DOHH2 (cell line): Measurements from ENCODE around the gene EXOC7.

Source experiments
- H3F3A ChIP-seq: fragments of 200-600 bp; sonication (generic), shearing (Covaris generic); 2 replicates; pipeline ENCODE4 v1.6.0; 2016; ENCODE audit warnings: antibody characterized with exemption, mild to moderate bottlenecking; ENCODE audit not compliant: control insufficient read depth, insufficient read depth
- H3K27ac ChIP-seq: fragments of 200-600 bp; sonication (generic); 2 replicates; pipeline ENCODE4 v1.5.1; 2014; ENCODE audit warnings: low read depth, mild to moderate bottlenecking, low read length, moderate library complexity
- H3K27me3 ChIP-seq: fragments of 200-600 bp; sonication (generic); 2 replicates; pipeline ENCODE4 v1.6.1; 2014; ENCODE audit warnings: mild to moderate bottlenecking, low read length, mixed read lengths; ENCODE audit not compliant: control insufficient read depth
- H3K36me3 ChIP-seq: fragments of 200-600 bp; sonication (generic); 2 replicates; pipeline ENCODE4 v1.6.1; 2014; ENCODE audit warnings: mild to moderate bottlenecking, low read length, moderate library complexity, mixed read lengths; ENCODE audit not compliant: control insufficient read depth
- H3K4me1 ChIP-seq: fragments of 200-600 bp; sonication (generic); 2 replicates; pipeline ENCODE4 v1.6.1; 2014; ENCODE audit warnings: mild to moderate bottlenecking, low read length, mixed read lengths; ENCODE audit not compliant: control insufficient read depth
- H3K4me2 ChIP-seq: fragments of 200-600 bp; sonication (generic); 2 replicates; pipeline ENCODE4 v1.6.0; 2014; ENCODE audit warnings: mild to moderate bottlenecking, low read length, moderate library complexity
- H3K4me3 ChIP-seq: fragments of 200-600 bp; sonication (generic); 2 replicates; pipeline ENCODE4 v1.5.1; 2014; ENCODE audit warnings: mild to moderate bottlenecking, low read length, mixed read lengths
- H3K79me2 ChIP-seq: fragments of 200-600 bp; sonication (generic); 2 replicates; pipeline ENCODE4 v1.6.1; 2014; ENCODE audit warnings: mild to moderate bottlenecking, low read length, mixed read lengths; ENCODE audit not compliant: control insufficient read depth
- H3K9me2 ChIP-seq: fragments of 200-600 bp; sonication (generic); replicated peaks from 2 replicates; pipeline ENCODE4 v1.6.1; 2014; ENCODE audit warnings: mild to moderate bottlenecking, low read length, mixed read lengths; ENCODE audit not compliant: control insufficient read depth
- H3K9me3 ChIP-seq: fragments of 200-600 bp; sonication (generic); 2 replicates; pipeline ENCODE4 v1.6.1; 2014; ENCODE audit warnings: antibody characterized with exemption, low read length, mixed read lengths; ENCODE audit not compliant: control insufficient read depth, insufficient read depth
- H4K20me1 ChIP-seq: fragments of 200-600 bp; sonication (generic); 2 replicates; pipeline ENCODE4 v1.6.0; 2014; ENCODE audit warnings: low read depth, mild to moderate bottlenecking, antibody characterized with exemption, low read length, moderate library complexity; ENCODE audit not compliant: control insufficient read depth, insufficient read depth
- EZH2phosphoT487 ChIP-seq: fragments of 200-600 bp; sonication (generic); IDR thresholded peaks from 2 replicates; pipeline ENCODE4 v1.6.1; 2017; ENCODE audit warnings: borderline replicate concordance, mild to moderate bottlenecking, antibody characterized with exemption, low read length, moderate library complexity, mixed read lengths
- TF ChIP-seq, protein P1 (sequence below): fragments of 200-600 bp; sonication (generic); IDR thresholded peaks from one replicate; pipeline ENCODE4 v1.5.1; 2014; ENCODE audit warnings: antibody characterized with exemption, mild to moderate bottlenecking, low read depth, low read length; ENCODE audit not compliant: poor library complexity, severe bottlenecking

The EXOC7 gene

DNA sequence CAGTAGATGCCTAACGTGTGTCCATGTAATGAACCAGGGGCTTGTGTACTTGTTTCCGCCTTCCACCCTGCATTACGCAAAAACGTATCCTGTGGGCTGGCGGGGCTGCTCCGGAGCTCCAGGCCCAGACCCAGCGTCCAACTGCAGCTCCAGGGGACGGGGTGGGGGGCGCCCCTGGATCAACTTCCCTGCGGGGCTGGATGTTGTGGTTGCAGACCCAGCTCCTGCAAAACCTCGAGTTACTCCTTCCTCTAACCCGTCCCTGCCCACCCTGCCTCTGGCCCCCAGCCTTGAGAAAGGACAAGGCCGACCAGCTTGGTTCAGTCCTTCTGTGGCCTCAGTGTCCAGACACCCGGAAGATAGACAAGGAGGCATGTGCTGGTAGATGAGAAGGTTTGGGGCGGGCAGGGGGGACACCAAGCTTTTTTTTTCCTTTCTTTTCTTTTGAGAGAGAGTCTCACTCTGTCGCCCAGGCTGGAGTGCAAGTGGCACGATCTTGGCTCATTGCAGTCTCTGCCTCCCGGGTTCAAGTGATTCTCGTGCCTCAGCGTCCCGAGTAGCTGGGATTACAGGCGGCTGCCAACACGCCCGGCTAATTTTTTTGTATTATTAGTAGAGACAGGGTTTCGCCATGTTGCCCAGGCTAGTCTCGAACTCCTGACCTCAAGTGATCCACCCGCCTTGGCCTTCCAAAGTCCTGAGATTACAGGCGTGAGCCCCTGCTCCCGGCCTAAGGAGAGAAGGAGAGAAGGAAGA is 731 bp upstream of the EXOC7 start:
- H3K9me2 ChIP-seq = no peaks in the 10 kb centered on the region
- H3F3A ChIP-seq = peaks cover 11% of the 10 kb centered on the region
- H3K9me3 ChIP-seq = no peaks in the 10 kb centered on the region
- H3K4me3 ChIP-seq = peak overlapping the region; percentile 73
- H3K79me2 ChIP-seq = peaks cover 19% of the 10 kb centered on the region
- peak overlapping the region; percentile 76 for H3K4me2 ChIP-seq
- H3K27me3 ChIP-seq = no peaks in the 10 kb centered on the region
- H3K36me3 ChIP-seq = peaks cover 22% of the 10 kb centered on the region
- TF ChIP-seq, protein P1, sequence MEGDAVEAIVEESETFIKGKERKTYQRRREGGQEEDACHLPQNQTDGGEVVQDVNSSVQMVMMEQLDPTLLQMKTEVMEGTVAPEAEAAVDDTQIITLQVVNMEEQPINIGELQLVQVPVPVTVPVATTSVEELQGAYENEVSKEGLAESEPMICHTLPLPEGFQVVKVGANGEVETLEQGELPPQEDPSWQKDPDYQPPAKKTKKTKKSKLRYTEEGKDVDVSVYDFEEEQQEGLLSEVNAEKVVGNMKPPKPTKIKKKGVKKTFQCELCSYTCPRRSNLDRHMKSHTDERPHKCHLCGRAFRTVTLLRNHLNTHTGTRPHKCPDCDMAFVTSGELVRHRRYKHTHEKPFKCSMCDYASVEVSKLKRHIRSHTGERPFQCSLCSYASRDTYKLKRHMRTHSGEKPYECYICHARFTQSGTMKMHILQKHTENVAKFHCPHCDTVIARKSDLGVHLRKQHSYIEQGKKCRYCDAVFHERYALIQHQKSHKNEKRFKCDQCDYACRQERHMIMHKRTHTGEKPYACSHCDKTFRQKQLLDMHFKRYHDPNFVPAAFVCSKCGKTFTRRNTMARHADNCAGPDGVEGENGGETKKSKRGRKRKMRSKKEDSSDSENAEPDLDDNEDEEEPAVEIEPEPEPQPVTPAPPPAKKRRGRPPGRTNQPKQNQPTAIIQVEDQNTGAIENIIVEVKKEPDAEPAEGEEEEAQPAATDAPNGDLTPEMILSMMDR = no peak
- H4K20me1 ChIP-seq = no peaks in the 10 kb centered on the region
- H3K27ac ChIP-seq = peak overlapping the region; percentile 13; the same call in 1 of the 2 replicates
- peaks cover 24% of the 10 kb centered on the region for H3K4me1 ChIP-seq

DNA sequence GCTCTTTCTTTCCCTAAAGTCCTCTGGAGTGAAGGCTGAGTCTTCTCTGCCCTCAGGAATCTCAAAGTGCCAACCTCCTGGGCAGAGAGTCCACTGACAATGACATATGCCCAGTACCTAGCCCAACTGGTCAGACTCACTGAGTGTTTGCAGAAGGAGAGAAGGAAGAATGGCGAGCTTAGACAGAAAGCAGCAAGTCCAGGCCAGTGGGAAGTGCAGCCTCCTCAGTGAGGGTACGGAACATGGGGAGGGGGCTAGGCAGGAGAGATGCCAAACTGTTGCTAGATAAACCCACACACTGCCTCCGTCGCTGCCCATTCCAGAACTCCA is 678 bp downstream of the EXOC7 start:
- Histone ChIP-seq H3K27me3 (no peaks in the 10 kb centered on the region), H4K20me1 (no peaks in the 10 kb centered on the region), H3K4me1 (peaks cover 24% of the 10 kb centered on the region), H3F3A (peaks cover 11% of the 10 kb centered on the region), H3K4me3 (peak overlapping the region; percentile 73), H3K9me2 (no peaks in the 10 kb centered on the region), H3K27ac (no peak overlapping the region), H3K9me3 (no peaks in the 10 kb centered on the region), H3K4me2 (peak overlapping the region; percentile 76), H3K36me3 (peaks cover 26% of the 10 kb centered on the region), H3K79me2 (peaks cover 19% of the 10 kb centered on the region)
- TF ChIP-seq EZH2phosphoT487 = no peak
- TF ChIP-seq, protein P1 = no peak

DNA sequence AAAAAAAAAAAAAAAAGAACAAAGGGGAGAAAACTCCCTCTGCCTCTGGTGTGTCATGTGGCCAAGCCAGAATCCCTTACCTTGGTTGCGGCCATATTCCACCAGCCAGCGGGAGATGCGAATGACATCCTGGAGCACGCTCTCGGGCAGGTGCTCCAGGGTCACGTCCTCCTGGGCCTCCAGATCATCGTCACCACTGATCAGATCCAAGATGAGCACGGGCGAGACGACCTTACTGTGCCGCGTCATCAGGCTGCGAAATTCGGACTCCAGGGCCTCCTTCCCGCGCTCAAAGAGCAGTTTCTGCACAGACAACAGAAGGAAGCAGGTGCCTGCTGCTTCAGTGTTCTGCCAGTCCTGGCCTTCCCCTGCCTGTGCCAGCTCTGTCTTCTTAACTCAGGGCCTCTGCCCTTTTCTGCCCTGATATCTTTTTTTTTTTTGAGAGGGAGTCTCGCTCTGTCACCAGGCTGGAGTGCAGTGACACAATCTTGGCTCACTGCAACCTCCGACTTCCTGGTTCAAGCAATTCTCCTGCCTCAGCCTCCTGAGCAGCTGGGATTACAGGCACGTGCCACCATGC is 5.8 kb downstream of the EXOC7 start:
- Histone ChIP-seq H3K79me2 (peaks cover 9% of the 10 kb centered on the region), H3K4me1 (peaks cover 3% of the 10 kb centered on the region), H3F3A (no peaks in the 10 kb centered on the region), H3K4me3 (no peak overlapping the region), H3K27me3 (no peaks in the 10 kb centered on the region), H3K36me3 (peaks cover 60% of the 10 kb centered on the region), H3K9me3 (no peaks in the 10 kb centered on the region), H3K27ac (no peak overlapping the region), H3K9me2 (no peaks in the 10 kb centered on the region), H4K20me1 (no peaks in the 10 kb centered on the region), H3K4me2 (no peak overlapping the region)
- TF ChIP-seq EZH2phosphoT487 = no peak

DNA sequence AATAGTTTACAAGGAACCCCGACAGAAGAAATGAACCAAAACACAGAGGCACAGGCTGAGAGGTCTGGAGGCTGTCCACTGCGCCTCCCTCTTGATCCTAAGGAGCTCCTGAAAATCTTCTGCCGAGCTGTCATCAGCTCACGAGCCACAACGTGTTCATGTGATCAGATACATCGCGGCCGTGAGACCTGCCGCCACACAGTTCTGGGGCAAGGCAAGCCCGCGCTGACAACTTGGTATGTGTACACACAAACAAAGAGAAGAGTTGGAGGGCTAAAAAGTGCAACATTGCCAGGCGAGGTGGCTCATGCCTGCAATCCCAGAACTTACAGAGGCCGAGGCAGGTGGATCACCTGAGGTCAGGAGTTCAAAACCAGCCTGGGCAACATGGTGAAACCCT is 7.6 kb downstream of the EXOC7 start:
- no peak overlapping the region for H3K27ac ChIP-seq
- TF ChIP-seq EZH2phosphoT487 = no peak
- TF ChIP-seq, protein P1 = no peak
- H3K4me1 ChIP-seq = no peaks in the 10 kb centered on the region

More for the DNA sequence above, 7.6 kb downstream of the EXOC7 start:
- no peaks in the 10 kb centered on the region for H3F3A ChIP-seq
- H3K9me2 ChIP-seq = no peaks in the 10 kb centered on the region
- no peaks in the 10 kb centered on the region for H3K9me3 ChIP-seq
- H3K4me3 ChIP-seq = no peak overlapping the region
- peaks cover 50% of the 10 kb centered on the region for H3K36me3 ChIP-seq
- no peaks in the 10 kb centered on the region for H4K20me1 ChIP-seq
- H3K27me3 ChIP-seq = no peaks in the 10 kb centered on the region
- no peak overlapping the region for H3K4me2 ChIP-seq
- H3K79me2 ChIP-seq = no peaks in the 10 kb centered on the region
